ENCODE data around the gene STX2.
"Not testable (repeated sequence)": the region's sequence is repeated elsewhere in the genome, so short reads cannot be mapped to it uniquely, and the experiment has no call there.

The STX2 gene

DNA sequence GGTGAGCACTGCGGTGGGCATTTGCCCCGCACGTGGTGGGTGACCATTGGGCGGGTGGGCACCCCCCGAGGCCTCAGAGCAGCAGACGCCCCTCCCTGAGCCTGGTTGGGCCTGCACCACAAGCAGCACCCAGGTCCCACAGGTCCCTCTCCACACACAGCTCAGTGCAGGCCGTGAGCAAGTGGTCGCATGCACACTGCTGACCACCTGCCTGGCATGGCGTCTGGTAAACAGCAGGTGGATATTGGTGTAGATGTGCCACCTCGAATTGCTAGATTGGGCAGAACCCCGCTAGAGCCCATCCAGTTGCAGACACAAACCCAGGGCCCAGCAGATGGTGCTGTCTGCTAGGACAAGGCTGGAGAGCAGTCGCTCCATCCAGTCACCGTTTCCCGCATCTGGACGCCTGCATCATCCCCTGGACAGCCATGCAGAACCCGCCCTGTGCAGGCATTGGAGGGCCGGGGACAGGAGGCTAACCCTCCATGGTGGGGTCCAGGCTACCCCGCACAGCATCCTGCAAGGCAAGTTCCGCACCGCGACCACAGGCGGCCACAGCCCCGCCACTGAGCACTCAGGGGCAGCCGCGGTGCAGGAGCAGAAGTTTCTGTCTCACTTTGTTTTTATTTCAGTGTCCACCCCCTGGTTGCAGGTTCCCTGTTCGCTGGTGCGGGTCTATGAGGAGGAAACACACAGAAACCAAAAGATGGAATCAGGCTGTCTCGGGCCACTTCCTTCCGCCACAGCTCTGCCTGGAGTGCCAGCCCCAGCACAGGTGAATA is 77.3 kb downstream of the STX2 start:
- peak; percentile 31 for DNase-seq

DNA sequence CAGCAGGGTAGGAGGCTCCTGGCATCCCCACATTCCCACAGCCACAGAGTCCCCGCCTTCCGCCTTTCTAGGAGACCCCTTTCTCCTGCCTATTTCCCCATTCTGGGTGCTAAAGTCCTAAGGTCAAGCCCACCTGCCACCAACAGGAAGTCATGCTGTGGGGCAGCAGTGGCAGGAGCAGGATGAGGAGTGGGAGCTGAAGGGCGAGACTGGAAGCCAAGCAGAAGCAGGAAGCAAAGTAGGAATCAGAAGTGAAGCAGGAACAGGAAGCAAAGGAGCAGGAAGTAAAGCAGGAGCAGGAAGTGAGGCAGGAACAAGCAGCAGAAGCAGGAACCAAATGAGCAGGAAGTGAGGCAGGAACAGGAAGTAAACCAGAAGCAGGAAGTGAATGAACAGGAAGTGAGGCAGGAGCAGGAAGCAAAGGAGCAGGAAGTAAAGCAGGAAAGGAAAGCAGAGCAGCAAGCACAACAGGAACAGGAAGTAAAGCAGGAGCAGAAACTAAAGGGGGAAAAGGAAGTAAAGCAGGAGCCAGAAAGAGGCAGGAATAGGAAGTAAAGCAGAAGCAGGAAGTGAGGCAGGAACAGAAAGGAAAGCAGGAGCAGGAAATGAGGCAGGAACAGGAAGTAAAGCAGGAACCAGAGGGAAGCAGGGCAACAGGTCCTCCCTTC is 84.7 kb downstream of the STX2 start:
- DNase-seq: no peak

- no peak for DNase-seq
Measured at GRCh38 chr12:130752692-130753230, 86.3 kb downstream of the STX2 start.

DNA sequence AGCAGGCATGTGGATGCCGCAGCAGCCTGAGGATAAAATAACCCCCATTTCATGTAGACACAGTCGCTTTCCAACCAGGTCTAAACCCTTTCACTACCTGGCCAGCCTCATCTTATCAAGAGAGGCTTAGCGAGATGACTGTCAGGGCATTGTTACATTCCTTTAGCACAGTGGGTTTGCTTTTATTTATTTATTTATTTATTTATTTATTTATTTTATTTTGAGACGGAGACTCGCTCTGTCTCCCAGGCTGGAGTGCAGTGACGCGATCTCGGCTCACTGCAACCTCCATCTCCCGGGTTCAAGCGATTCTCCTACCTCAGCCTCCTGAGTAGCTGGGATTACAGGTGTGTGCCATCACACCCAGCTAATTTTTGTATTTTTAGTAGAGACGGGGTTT is 87.0 kb downstream of the STX2 start:
- DNase-seq: not testable (repeated sequence)

GRCh38 chr12:130748786-130749185 is 90.3 kb downstream of the STX2 start:
- no peak for DNase-seq

- peak; percentile 43 for DNase-seq
Measured at GRCh38 chr12:130747867-130748740, 90.9 kb downstream of the STX2 start.

- DNase-seq: no peak
Measured at GRCh38 chr12:130746546-130746945, 92.5 kb downstream of the STX2 start.

- no peak for DNase-seq
Measured at GRCh38 chr12:130745921-130746320, 93.1 kb downstream of the STX2 start.

- DNase-seq: no peak
Measured at GRCh38 chr12:130744274-130744673, 94.8 kb downstream of the STX2 start.

DNA sequence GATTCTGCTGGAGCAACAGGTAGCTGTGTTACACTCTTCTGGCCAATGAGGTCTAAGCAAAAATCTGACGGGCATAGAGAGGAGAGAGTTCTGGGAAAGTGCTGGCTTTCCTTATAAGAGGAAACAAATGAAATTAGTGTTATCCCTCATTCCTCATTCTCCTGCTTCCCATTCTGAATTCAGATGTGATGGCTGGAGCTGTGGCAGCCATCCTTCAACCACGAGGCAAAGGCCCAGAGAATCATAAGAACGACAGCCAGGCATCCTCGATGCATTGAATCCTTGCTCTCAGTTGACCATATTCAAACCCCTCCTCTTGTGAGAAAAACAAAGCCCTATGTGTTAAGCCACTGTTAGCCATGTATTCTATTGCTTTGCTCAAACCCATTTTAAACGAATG is 95.4 kb downstream of the STX2 start:
- DNase-seq: no peak

DNA sequence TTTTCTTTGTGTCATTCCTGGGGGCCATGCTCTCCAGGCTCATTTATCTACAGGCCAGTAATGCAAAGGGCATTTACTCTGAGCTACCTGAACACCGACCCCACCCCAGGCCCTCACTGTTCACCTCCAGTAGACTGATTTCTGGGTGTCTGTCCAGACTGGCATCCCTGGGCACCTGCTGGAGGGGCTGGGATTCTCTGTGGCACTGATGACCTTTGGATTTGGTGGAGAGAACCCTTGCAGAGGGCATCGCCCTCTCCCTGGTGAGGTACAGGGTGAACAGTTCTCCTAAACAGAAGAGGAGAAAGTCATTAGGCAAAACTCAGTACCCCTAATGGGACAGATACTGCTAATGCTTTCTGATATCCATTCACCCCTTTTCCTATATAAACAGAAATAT is 95.9 kb downstream of the STX2 start:
- DNase-seq: no peak

DNA sequence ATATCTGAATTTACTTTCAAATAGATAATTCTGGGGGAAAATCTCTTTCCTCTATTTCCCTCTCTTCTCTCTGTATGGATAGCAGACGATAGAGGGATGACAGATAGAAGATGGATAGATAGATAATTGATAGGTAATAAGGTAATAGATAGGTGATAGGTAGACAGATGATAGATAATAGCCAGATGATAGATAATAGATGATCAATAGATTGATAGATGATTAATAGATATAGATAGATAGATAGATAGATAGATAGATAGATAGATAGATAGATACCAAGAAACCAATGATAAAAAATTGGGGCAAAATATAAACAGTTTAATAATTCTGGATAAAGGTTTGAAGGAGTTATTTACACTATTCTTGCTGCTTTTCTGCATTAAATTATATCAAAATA is 96.3 kb downstream of the STX2 start:
- DNase-seq: no peak

- DNase-seq: no peak
Measured at GRCh38 chr12:130742112-130742511, 96.9 kb downstream of the STX2 start.

Data from CD4-positive, alpha-beta T cell treated with Interferon gamma for 1 hour (primary cell).